DND-41 (cell line): ENCODE results near the gene GRM4.

Experiments used
- EZH2 ChIP-seq: IDR thresholded peaks from 3 replicates; pipeline ENCODE4 v1.6.1; 2012; ENCODE audit warnings: borderline replicate concordance, low read depth, mild to moderate bottlenecking, moderate library complexity, low read length, inconsistent platforms; ENCODE audit not compliant: severe bottlenecking
- TF ChIP-seq, protein P1 (sequence below): IDR thresholded peaks from 2 replicates; pipeline ENCODE4 v1.5.1; 2012; ENCODE audit warnings: borderline replicate concordance, low read length, moderate library complexity, mild to moderate bottlenecking; ENCODE audit not compliant: poor library complexity, severe bottlenecking; ENCODE audit errors: extremely low read depth

DNA sequence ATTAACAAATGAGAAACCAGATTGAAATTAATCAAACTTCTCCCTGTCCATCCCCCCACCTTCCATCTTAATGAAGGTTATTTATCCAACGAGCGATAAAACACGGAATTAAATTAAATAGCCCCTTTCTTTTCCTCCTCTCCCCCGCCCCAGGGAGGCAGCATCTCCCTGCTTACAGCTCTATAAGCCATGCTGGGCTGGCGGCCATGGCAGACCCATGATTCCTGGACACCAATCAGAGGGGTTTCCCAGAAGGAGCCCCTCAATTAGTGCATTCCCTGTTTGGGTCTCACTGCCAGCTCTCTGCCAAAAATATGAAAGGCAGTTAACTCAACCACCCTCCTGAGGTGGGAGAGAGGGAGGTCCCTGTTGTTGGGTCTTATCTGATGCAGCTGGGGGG lies 33.8 kb downstream of the GRM4 start:
- no peak for TF ChIP-seq EZH2
- TF ChIP-seq, protein P1, sequence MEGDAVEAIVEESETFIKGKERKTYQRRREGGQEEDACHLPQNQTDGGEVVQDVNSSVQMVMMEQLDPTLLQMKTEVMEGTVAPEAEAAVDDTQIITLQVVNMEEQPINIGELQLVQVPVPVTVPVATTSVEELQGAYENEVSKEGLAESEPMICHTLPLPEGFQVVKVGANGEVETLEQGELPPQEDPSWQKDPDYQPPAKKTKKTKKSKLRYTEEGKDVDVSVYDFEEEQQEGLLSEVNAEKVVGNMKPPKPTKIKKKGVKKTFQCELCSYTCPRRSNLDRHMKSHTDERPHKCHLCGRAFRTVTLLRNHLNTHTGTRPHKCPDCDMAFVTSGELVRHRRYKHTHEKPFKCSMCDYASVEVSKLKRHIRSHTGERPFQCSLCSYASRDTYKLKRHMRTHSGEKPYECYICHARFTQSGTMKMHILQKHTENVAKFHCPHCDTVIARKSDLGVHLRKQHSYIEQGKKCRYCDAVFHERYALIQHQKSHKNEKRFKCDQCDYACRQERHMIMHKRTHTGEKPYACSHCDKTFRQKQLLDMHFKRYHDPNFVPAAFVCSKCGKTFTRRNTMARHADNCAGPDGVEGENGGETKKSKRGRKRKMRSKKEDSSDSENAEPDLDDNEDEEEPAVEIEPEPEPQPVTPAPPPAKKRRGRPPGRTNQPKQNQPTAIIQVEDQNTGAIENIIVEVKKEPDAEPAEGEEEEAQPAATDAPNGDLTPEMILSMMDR = no peak
